ENCODE data around the gene STK32C. TPM values are rescaled to one million over a fixed set of nuclear protein-coding genes. Genes with fewer than 3 reads are reported as not detected.

The STK32C gene
- total RNA-seq, 1 donor: 6.7 TPM

DNA sequence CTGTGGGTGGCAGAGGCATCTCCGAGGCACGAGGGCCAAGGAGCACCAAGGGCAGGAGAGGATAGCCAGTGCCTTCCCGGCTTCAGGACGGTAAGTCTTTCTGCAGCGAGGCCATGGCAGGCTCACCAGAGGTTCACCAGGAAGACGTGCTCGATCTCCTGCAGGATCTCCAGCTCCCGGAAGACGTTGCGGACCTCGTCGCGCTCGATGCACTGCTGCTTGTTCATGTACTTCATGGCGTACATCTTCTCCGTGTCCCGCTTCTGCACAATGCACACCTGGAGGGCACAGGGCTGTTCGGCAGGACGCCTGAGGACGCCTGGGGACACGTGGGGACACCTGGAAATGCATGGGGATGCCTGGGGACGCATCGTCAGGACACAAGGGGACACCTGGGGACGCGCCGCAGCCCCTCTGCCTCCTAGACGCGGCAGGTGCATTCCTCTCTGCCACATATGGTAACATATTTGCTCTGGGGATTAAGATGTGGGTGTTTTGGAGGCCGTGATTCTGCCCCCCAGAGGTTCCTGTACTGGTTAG is 79.8 kb downstream of the STK32C start:
- no peak overlapping the region for H3K4me3 ChIP-seq (ENCODE audit: low read depth, low read length)
- no peak for DNase-seq (ENCODE audit: low read depth)
- TF ChIP-seq, protein P1, sequence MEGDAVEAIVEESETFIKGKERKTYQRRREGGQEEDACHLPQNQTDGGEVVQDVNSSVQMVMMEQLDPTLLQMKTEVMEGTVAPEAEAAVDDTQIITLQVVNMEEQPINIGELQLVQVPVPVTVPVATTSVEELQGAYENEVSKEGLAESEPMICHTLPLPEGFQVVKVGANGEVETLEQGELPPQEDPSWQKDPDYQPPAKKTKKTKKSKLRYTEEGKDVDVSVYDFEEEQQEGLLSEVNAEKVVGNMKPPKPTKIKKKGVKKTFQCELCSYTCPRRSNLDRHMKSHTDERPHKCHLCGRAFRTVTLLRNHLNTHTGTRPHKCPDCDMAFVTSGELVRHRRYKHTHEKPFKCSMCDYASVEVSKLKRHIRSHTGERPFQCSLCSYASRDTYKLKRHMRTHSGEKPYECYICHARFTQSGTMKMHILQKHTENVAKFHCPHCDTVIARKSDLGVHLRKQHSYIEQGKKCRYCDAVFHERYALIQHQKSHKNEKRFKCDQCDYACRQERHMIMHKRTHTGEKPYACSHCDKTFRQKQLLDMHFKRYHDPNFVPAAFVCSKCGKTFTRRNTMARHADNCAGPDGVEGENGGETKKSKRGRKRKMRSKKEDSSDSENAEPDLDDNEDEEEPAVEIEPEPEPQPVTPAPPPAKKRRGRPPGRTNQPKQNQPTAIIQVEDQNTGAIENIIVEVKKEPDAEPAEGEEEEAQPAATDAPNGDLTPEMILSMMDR (IDR thresholded peaks at IDR 0.05; ENCODE audit: insufficient read depth, low read length): no peak

DNA sequence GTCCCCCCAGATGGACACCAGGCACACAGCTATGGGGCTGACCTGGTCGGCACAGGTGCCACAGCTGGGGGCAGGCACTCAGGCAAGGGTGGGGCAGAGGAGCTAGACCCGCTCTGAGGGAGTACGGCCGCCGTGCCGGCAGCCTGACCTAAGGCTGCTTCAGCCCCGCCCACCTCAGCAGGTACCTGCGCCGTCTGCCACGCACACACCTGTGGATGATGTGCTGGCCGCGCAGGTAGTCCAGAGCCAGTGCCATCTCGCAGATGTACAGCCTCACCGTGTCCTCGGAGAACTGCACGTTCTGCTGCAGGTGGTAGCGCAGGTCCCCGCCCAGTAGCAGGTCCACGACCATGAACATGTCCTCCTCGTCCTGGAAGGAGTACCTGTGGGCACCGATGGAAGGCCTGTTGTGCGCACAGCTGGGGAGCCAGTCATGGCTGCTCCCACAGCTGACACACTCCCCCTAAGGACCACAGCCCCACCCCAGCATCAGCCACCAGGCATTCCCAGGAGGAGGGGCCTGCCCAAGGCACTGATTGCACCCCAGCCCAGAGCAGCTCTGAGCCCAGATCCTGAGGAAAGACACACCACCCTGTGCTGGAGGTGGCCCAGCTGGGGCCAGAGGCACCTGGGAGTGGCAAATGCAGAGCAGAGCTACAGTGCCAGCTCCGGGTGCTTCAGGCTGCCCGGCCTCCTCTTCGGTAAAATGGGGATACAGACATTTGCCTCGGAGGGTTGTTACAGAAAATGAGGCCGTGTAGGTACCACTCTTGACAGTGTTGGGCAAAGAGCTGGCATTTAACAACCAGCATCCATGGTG is 81.0 kb downstream of the STK32C start:
- no peak for DNase-seq (ENCODE audit: low read depth)
- TF ChIP-seq, protein P1 (IDR thresholded peaks at IDR 0.05; ENCODE audit: insufficient read depth, low read length): no peak
- H3K4me3 ChIP-seq (ENCODE audit: low read depth, low read length): no peak overlapping the region

DNA sequence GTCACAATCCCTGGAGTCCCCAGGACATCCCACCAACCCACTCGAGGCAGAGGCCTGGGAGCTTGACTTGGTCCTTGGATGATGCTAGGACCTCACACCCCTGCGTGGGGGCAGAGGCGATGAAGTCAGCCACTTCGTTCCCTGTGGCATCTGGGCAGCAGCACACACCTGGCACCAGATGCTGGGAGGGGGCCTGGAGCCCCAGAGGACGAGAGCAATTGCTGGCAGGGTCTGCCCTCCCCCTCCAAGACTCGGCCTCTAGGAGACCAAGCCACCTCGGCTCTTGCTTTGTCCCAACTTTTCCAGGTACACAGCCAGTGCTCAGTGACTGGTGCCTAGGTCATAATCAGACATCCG is 81.9 kb downstream of the STK32C start:
- no peak for DNase-seq (ENCODE audit: low read depth)
- TF ChIP-seq, protein P1 (IDR thresholded peaks at IDR 0.05; ENCODE audit: insufficient read depth, low read length): no peak
- H3K4me3 ChIP-seq (ENCODE audit: low read depth, low read length): no peak overlapping the region

DNA sequence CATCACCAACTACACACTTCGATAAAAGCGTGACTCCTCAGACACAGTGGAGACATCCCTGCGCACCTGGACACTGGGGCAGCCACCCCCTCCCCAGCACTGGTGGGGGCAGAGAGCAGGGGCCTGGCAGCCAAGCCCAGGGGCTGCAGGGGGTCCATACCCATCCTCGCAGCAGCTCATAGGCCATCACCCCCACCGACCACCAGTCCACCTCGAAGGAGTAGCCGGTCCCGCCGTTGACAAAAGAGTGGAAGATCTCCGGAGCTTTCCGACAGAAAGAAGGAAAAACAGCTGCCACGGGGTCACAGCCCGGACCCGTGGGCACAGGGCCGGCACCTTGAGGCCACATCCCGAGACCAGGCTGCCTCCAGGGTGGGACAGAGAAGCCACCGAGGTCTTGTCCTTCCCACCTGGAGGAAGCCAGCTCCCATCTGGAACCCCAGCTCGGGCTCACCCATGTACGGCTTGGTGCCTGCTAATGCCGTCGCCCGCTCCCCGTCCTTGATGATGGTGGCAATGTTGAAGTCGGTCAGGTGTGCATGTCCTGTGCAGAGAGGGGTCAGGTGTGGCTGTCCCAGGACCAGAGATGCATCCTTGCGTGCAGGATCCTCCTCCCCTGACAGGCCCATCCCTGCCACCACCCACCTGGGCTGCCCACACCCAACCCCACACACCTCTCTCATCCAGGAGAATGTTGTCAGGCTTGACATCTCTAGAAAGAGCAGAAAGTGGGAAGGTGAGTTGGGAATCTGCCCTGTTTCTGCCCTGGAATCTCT is 82.5 kb downstream of the STK32C start:
- no peak for DNase-seq (ENCODE audit: low read depth)
- TF ChIP-seq, protein P1 (IDR thresholded peaks at IDR 0.05; ENCODE audit: insufficient read depth, low read length): no peak

DNA sequence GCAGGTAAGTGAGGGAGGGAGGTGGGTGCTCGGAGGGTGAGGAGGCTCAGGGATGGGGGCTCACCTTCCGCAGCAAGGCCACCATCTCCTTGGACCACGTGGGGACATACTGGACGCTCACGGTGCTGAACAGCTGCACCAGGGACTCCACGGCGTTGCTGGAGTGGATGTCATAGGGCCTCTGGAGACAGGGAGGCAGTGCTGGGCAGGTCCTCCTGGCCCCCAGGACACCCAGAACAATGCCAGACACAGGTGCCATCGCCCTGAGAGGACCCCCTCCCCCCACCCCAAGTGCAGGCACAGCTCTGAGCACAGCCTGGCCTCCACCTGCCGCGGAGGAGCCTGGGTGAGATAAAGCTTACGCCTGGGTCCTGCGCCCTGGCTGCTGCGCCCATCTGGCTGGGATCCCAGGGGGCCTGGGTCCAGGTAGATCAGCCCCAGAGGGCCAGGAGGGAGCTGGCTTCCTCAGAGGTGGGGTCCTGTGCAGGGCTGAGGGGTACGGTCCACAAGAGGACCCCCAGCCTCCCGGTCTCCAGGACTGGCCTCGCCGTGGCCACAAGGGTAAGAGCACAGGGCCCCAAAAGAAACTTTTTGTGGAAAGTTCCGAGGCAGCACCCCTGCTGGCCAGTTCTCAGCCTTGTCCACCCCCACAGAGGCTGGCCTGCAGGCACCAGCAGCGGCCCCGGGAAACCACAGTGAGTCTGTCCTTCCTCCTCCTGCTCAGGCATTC is 83.2 kb downstream of the STK32C start:
- no peak for DNase-seq (ENCODE audit: low read depth)
- TF ChIP-seq, protein P1 (IDR thresholded peaks at IDR 0.05; ENCODE audit: insufficient read depth, low read length): no peak
- H3K4me3 ChIP-seq (ENCODE audit: low read depth, low read length): no peak overlapping the region

More for the DNA sequence above, 82.5 kb downstream of the STK32C start:
- H3K4me3 ChIP-seq (ENCODE audit: low read depth, low read length): no peak overlapping the region

DNA sequence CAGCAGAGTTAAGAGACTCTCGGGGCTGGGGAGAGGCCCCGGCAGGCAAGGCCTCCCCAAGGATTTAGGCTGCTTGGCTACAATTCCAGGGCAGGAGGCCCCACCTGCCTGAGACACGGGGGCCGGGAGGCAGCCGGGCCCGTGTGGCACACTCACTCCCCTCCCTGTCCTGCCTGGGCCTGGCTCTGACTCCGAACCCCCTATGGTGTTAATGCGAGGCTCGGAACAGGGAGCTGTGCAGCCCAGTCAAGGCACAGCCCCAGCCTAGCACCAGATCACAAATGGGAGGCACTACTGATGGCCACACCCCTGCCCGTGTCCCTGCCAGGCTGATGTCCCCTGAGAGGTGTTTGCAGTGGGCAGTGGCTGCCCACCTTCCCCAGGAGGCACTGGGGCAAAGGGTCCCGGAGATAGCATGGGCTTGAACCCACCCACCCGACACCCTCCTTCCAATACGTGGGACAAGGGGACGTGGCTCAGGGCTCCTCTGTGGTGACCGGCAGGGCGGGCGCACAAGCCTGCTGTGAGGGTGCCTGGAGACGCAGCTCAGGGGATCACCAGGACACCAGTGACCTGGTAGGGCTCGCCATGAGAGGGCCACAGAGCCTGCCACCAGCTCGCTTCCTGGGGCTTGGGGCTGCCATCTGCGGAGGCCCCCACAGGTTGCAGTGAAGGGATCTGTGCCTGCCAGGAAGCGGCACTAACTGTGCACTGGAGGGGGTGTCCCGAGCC is 84.0 kb downstream of the STK32C start:
- TF ChIP-seq, protein P1 (IDR thresholded peaks at IDR 0.05; ENCODE audit: insufficient read depth, low read length): no peak
- H3K4me3 ChIP-seq (ENCODE audit: low read depth, low read length): no peak overlapping the region
- DNase-seq (ENCODE audit: low read depth): no peak
